ENCODE measurements around the gene AFAP1L1.

DNA sequence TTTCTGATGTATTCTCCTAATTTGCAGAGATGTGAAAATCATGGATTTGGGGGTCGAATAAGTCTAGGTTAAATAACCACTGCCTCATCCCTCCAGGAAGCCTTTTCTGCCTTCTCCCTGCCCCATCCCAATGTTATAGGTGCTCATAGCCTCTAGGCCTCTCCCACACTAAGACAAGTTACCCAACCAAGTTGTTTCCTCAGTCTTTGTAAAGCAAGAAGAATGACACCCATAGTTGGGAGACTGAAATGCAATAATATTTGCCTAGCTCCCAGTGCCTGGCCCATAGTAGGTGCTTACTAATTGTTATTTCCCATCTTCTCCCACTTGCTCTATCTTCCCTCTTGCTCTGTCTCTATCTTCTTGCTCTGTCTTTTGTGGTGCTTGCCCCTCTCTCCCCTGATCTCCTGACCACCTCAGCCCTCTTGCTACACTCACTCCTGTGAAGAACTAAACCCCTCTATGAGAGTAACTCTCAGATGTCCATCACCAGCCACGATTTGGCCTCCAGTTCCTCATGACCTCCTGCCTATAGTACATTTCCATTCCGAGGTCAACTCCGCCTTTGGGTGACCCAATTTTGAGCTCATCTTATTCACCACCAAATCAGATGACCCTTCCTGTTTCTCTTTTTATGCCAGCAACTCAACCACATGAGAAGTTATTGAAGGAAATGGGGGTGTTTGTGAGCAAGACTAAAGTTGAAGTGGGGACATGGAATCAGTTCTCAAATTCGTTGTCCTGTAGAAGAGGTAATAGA is 7.0 kb downstream of the AFAP1L1 start:
- TF ChIP-seq CTCF (IDR thresholded peaks at IDR 0.05) (no peak), EZH2 (IDR thresholded peaks at IDR 0.05) (no peak), EZH2phosphoT487 (IDR thresholded peaks at IDR 0.05) (no peak)

Measured in neural progenitor cell (in vitro differentiated cells).